ENCODE measurements around the gene TM4SF1.

Gene TM4SF1

DNA sequence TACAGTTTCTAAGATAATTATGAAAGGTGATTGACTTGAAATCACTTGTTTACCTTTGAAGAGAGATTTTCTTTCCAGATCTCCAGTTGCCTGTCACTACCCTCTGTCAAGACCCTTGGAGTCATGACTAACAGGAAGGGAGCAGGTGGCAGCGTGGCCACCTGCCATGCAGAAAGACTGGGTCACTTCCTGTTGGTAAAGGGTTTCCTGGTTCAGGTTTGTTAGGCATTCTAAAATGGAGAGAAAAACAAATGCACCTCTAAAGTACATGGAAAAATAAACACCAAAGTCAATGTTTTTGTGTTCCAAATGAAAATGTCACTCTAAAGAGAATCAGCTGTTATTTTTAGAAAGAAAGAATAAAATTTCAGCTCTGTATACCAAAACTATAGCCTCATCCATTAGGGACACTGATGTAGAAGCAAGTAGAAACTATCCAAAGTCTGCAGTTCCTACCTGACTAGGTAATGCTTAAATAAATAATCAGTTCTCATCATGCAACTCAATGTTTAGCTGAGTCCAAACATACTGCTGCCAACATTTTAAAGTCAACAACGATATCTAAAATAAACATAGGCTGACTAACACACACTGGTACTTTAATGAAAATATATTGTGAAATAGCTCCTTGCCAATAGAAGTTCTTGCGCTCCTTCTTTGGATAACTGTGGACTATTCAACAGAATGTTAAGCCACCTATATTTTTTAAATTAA is 23.9 kb upstream of the TM4SF1 start:
- Histone ChIP-seq H3K27me3 (replicated peaks; ENCODE audit: insufficient read depth, low read length) (no peaks in the 10 kb centered on the region), H3K36me3 (replicated peaks; ENCODE audit: insufficient read depth, low read length) (no peaks in the 10 kb centered on the region), H3K9me3 (replicated peaks; ENCODE audit: insufficient read depth, low read length) (no peaks in the 10 kb centered on the region), H3K79me2 (ENCODE audit: low read length) (no peaks in the 10 kb centered on the region), H3K9ac (ENCODE audit: low read length) (no peak overlapping the region), H2AFZ (ENCODE audit: low read length) (no peak overlapping the region), H3K4me3 (ENCODE audit: low read length) (no peak overlapping the region), H4K20me1 (ENCODE audit: insufficient read depth, low read length) (no peaks in the 10 kb centered on the region), H3K4me1 (ENCODE audit: low read length) (no peaks in the 10 kb centered on the region), H3K9me2 (replicated peaks; ENCODE audit: insufficient read depth, low read length) (no peaks in the 10 kb centered on the region), H3K27ac (ENCODE audit: low read length) (no peak overlapping the region), H3F3A (ENCODE audit: insufficient read depth, low read length) (no peaks in the 10 kb centered on the region), H3K4me2 (ENCODE audit: low read depth, low read length) (no peak overlapping the region)
- TF ChIP-seq, protein P1, sequence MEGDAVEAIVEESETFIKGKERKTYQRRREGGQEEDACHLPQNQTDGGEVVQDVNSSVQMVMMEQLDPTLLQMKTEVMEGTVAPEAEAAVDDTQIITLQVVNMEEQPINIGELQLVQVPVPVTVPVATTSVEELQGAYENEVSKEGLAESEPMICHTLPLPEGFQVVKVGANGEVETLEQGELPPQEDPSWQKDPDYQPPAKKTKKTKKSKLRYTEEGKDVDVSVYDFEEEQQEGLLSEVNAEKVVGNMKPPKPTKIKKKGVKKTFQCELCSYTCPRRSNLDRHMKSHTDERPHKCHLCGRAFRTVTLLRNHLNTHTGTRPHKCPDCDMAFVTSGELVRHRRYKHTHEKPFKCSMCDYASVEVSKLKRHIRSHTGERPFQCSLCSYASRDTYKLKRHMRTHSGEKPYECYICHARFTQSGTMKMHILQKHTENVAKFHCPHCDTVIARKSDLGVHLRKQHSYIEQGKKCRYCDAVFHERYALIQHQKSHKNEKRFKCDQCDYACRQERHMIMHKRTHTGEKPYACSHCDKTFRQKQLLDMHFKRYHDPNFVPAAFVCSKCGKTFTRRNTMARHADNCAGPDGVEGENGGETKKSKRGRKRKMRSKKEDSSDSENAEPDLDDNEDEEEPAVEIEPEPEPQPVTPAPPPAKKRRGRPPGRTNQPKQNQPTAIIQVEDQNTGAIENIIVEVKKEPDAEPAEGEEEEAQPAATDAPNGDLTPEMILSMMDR (IDR thresholded peaks at IDR 0.05; ENCODE audit: low read length): no peak
- TF ChIP-seq EZH2phosphoT487 (IDR thresholded peaks at IDR 0.05; ENCODE audit: low read length) (no peak), EZH2 (optimal IDR thresholded peaks at IDR 0.05; ENCODE audit: low read depth, low read length) (no peak)
- DNase-seq: no peak

DNA sequence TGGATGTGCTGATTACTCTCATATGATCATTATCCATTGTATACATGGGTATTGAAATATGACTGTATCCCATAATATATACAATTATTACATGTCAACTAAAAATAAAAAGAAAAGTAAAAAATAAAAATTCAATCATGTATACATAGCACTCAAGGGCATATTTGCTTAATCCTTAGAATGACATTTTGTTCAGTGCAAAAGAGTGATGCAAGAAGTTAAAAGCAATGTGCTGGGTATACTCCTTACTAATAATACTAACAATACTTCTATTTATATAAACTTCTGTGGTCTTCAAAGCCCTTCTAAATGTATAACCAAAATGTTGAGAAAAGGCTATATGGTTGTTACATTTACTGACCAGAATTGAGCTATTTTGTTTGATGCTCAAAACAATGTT is 23.2 kb upstream of the TM4SF1 start:
- H3K36me3 ChIP-seq (replicated peaks; ENCODE audit: insufficient read depth, low read length): no peaks in the 10 kb centered on the region
- TF ChIP-seq EZH2phosphoT487 (IDR thresholded peaks at IDR 0.05; ENCODE audit: low read length): no peak
- TF ChIP-seq, protein P1 (IDR thresholded peaks at IDR 0.05; ENCODE audit: low read length): no peak
- no peak for TF ChIP-seq EZH2 (optimal IDR thresholded peaks at IDR 0.05; ENCODE audit: low read depth, low read length)
- H3K27ac ChIP-seq (ENCODE audit: low read length): no peak overlapping the region

DNA sequence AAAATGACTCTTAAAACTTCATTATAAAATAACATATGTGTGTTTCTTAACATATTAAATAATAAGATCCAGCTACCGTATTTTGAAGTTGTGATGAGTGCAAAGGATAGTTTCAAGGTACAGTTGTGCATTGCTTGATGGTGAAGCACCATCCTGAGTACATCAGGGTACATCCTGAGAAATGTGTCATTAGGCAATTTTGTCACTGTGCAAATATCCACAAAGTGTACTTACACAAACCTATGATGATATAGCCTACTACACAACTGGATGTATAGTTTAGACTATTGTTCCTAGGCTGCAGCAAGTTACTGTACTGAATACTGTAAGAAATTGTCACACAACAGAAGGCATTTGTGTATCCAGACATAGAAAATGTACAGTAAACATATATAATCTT is 20.8 kb upstream of the TM4SF1 start:
- Histone ChIP-seq H3K79me2 (ENCODE audit: low read length) (no peaks in the 10 kb centered on the region), H3F3A (ENCODE audit: insufficient read depth, low read length) (no peaks in the 10 kb centered on the region), H2AFZ (ENCODE audit: low read length) (no peak overlapping the region), H3K27ac (ENCODE audit: low read length) (no peak overlapping the region), H3K4me1 (ENCODE audit: low read length) (no peaks in the 10 kb centered on the region), H3K9ac (ENCODE audit: low read length) (no peak overlapping the region), H4K20me1 (ENCODE audit: insufficient read depth, low read length) (no peaks in the 10 kb centered on the region), H3K36me3 (replicated peaks; ENCODE audit: insufficient read depth, low read length) (no peaks in the 10 kb centered on the region), H3K9me2 (replicated peaks; ENCODE audit: insufficient read depth, low read length) (no peaks in the 10 kb centered on the region), H3K4me3 (ENCODE audit: low read length) (no peak overlapping the region), H3K4me2 (ENCODE audit: low read depth, low read length) (no peak overlapping the region), H3K9me3 (replicated peaks; ENCODE audit: insufficient read depth, low read length) (no peaks in the 10 kb centered on the region), H3K27me3 (replicated peaks; ENCODE audit: insufficient read depth, low read length) (no peaks in the 10 kb centered on the region)
- no peak for DNase-seq
- TF ChIP-seq EZH2 (optimal IDR thresholded peaks at IDR 0.05; ENCODE audit: low read depth, low read length): no peak
- TF ChIP-seq, protein P1 (IDR thresholded peaks at IDR 0.05; ENCODE audit: low read length): no peak
- TF ChIP-seq EZH2phosphoT487 (IDR thresholded peaks at IDR 0.05; ENCODE audit: low read length): no peak

More for the DNA sequence above, 23.2 kb upstream of the TM4SF1 start:
- DNase-seq: no peak
- Histone ChIP-seq H3K4me3 (ENCODE audit: low read length) (no peak overlapping the region), H2AFZ (ENCODE audit: low read length) (no peak overlapping the region), H3K9me2 (replicated peaks; ENCODE audit: insufficient read depth, low read length) (no peaks in the 10 kb centered on the region), H3F3A (ENCODE audit: insufficient read depth, low read length) (no peaks in the 10 kb centered on the region), H3K4me1 (ENCODE audit: low read length) (no peaks in the 10 kb centered on the region), H3K79me2 (ENCODE audit: low read length) (no peaks in the 10 kb centered on the region), H4K20me1 (ENCODE audit: insufficient read depth, low read length) (no peaks in the 10 kb centered on the region), H3K9me3 (replicated peaks; ENCODE audit: insufficient read depth, low read length) (no peaks in the 10 kb centered on the region), H3K9ac (ENCODE audit: low read length) (no peak overlapping the region), H3K27me3 (replicated peaks; ENCODE audit: insufficient read depth, low read length) (no peaks in the 10 kb centered on the region), H3K4me2 (ENCODE audit: low read depth, low read length) (no peak overlapping the region)

Data from MM.1S (cell line).